ENCODE data around the gene RHOBTB1.
"Not testable (repeated sequence)": the region's sequence is repeated elsewhere in the genome, so short reads cannot be mapped to it uniquely, and the experiment has no call there.

GRCh38 chr10:60832136-60832535 lies 111.8 kb downstream of the RHOBTB1 start:
- TF ChIP-seq, protein P1, sequence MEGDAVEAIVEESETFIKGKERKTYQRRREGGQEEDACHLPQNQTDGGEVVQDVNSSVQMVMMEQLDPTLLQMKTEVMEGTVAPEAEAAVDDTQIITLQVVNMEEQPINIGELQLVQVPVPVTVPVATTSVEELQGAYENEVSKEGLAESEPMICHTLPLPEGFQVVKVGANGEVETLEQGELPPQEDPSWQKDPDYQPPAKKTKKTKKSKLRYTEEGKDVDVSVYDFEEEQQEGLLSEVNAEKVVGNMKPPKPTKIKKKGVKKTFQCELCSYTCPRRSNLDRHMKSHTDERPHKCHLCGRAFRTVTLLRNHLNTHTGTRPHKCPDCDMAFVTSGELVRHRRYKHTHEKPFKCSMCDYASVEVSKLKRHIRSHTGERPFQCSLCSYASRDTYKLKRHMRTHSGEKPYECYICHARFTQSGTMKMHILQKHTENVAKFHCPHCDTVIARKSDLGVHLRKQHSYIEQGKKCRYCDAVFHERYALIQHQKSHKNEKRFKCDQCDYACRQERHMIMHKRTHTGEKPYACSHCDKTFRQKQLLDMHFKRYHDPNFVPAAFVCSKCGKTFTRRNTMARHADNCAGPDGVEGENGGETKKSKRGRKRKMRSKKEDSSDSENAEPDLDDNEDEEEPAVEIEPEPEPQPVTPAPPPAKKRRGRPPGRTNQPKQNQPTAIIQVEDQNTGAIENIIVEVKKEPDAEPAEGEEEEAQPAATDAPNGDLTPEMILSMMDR (IDR thresholded peaks at IDR 0.05) = not testable (repeated sequence)
- not testable (repeated sequence) for TF ChIP-seq POLR2A, POLR2AphosphoS5 (IDR thresholded peaks at IDR 0.05)

Data from suprapubic skin (tissue), 4 donors.